GM23248 (cell line): ENCODE results near the gene THADA. TPM values are rescaled to one million over a fixed set of nuclear protein-coding genes. Genes with fewer than 3 reads are reported as not detected.

Source experiments
- DNase-seq: peaks from one replicate; pipeline ENCODE4 v3.0.0-alpha.2; 2015
- H2AFZ ChIP-seq: fragments of 200-600 bp; sonication (generic); 2 replicates; pipeline ENCODE4 v1.6.1; 2016; ENCODE audit warnings: antibody characterized with exemption
- H3F3A ChIP-seq: fragments of 200-600 bp; sonication (generic); 2 replicates; pipeline ENCODE4 v1.6.1; 2016; ENCODE audit warnings: mild to moderate bottlenecking, antibody characterized with exemption, mixed run types; ENCODE audit not compliant: insufficient read depth
- H3K27ac ChIP-seq: fragments of 200-600 bp; sonication (generic); 2 replicates; pipeline ENCODE4 v1.5.1; 2016; ENCODE audit warnings: mild to moderate bottlenecking
- H3K27me3 ChIP-seq: fragments of 200-600 bp; sonication (generic); replicated peaks from 2 replicates; pipeline ENCODE4 v1.6.1; 2016; ENCODE audit warnings: mild to moderate bottlenecking; ENCODE audit not compliant: insufficient read depth
- H3K36me3 ChIP-seq: fragments of 200-600 bp; sonication (generic); 2 replicates; pipeline ENCODE4 v1.6.1; 2016; ENCODE audit warnings: low read depth, mild to moderate bottlenecking
- H3K4me1 ChIP-seq: fragments of 200-600 bp; sonication (generic); 2 replicates; pipeline ENCODE4 v1.6.1; 2016; ENCODE audit warnings: mild to moderate bottlenecking; ENCODE audit not compliant: insufficient read depth
- H3K4me2 ChIP-seq: fragments of 200-600 bp; sonication (generic); one replicate; pipeline ENCODE4 v1.6.1; 2016; ENCODE audit warnings: mild to moderate bottlenecking; ENCODE audit not compliant: unreplicated experiment
- H3K4me3 ChIP-seq: fragments of 200-600 bp; sonication (generic); 2 replicates; pipeline ENCODE4 v1.5.1; 2016; ENCODE audit warnings: mild to moderate bottlenecking
- H3K79me2 ChIP-seq: fragments of 200-600 bp; sonication (generic); 2 replicates; pipeline ENCODE4 v1.6.1; 2016; ENCODE audit warnings: mild to moderate bottlenecking; ENCODE audit not compliant: insufficient read depth
- H3K9ac ChIP-seq: fragments of 200-600 bp; sonication (generic); 2 replicates; pipeline ENCODE4 v1.6.1; 2016; ENCODE audit warnings: mild to moderate bottlenecking
- H3K9me2 ChIP-seq: fragments of 200-600 bp; sonication (generic); 2 replicates; pipeline ENCODE4 v1.6.1; 2016; ENCODE audit warnings: mixed run types, mild to moderate bottlenecking, moderate library complexity; ENCODE audit not compliant: insufficient read depth
- H3K9me3 ChIP-seq: fragments of 200-600 bp; sonication (generic); one replicate; pipeline ENCODE4 v1.6.1; 2017; ENCODE audit warnings: low read depth
- H4K20me1 ChIP-seq: fragments of 200-600 bp; sonication (generic); 2 replicates; pipeline ENCODE4 v1.6.0; 2016; ENCODE audit not compliant: insufficient read depth
- EZH2 ChIP-seq: fragments of 200-600 bp; sonication (generic); IDR thresholded peaks from 2 replicates; pipeline ENCODE4 v1.6.1; 2018; ENCODE audit warnings: antibody characterized with exemption, mild to moderate bottlenecking; ENCODE audit not compliant: insufficient read depth, poor library complexity, severe bottlenecking
- EZH2phosphoT487 ChIP-seq: fragments of 200-600 bp; sonication (generic); IDR thresholded peaks from 2 replicates; pipeline ENCODE4 v1.6.1; 2018; ENCODE audit warnings: antibody characterized with exemption, moderate library complexity, mild to moderate bottlenecking, low read depth; ENCODE audit not compliant: insufficient read depth
- WGBS, 2 experiments: methylation state at CpG; one replicate each; pipeline ENCODE4 v1.1.6; 2015 to 2017; ENCODE audit warnings: low lambda C conversion rate in 2 of 2, low coverage in 1 of 2; ENCODE audit errors: missing lambda C conversion rate in 2 of 2; 5-methylcytosine and 5-hydroxymethylcytosine counted together
- in situ Hi-C: fragments of 300-500 bp; cut with MboI; formaldehyde crosslinking; loops from 2 replicates; pipeline ENCODE4 v1.15.0; 2020
- polyA plus RNA-seq: library from polyadenylated mRNA; unstranded; fragments of >200 nt; fragmentation: Nextera tagmentation; extraction: Ambion mirVana; gene quantifications from 2 replicates; pipeline ENCODE4 v1.2.1, GENCODE V29; 2016
- total RNA-seq: library from RNA; depleted of rRNA; stranded (reverse); fragments of >200 nt; shearing (Covaris generic); gene quantifications from 2 replicates; pipeline ENCODE4 v1.2.3, GENCODE V29; 2014

Gene THADA
- total and polyA plus RNA-seq, 2 experiments from 2014 or later, result 14.1 to 15.8 TPM

GRCh38 chr2:43474273-43474672 lies 121.6 kb downstream of the THADA start:
- no peak overlapping the region for H3K4me3 ChIP-seq
- H4K20me1 ChIP-seq, result no peaks in the 10 kb centered on the region
- TF ChIP-seq EZH2, result no peak
- no peak for TF ChIP-seq EZH2phosphoT487
- H3F3A ChIP-seq, result peaks cover 9% of the 10 kb centered on the region; the same call in 1 of the 2 replicates
- DNase-seq, result no peak
- H3K4me2 ChIP-seq, result no peak overlapping the region
- H3K27me3 ChIP-seq, result no peaks in the 10 kb centered on the region
- no peaks in the 10 kb centered on the region for H3K79me2 ChIP-seq
- in situ Hi-C loops, result no loop called here
- no peaks in the 10 kb centered on the region for H3K9me3 ChIP-seq
- 87 to 88% methylated on average over 5 of the region's 5 CpGs for WGBS, 2 experiments
- H3K9me2 ChIP-seq, result no peaks in the 10 kb centered on the region
- no peak overlapping the region for H2AFZ ChIP-seq
- H3K27ac ChIP-seq, result no peak overlapping the region
- no peak overlapping the region for H3K9ac ChIP-seq
- H3K4me1 ChIP-seq, result peaks cover 18% of the 10 kb centered on the region
- no peaks in the 10 kb centered on the region for H3K36me3 ChIP-seq

- no peak for TF ChIP-seq EZH2phosphoT487
- no peak for TF ChIP-seq EZH2
- H3K4me1 ChIP-seq, result peaks cover 20% of the 10 kb centered on the region
- H3K9ac ChIP-seq, result no peak overlapping the region
- 96 to 99% methylated on average over 8 of the region's 8 CpGs for WGBS, 2 experiments
- H3K4me2 ChIP-seq, result no peak overlapping the region
- H3K9me3 ChIP-seq, result no peaks in the 10 kb centered on the region
- no peak for DNase-seq
- in situ Hi-C loops, result no loop called here
- no peaks in the 10 kb centered on the region for H3K9me2 ChIP-seq
- no peaks in the 10 kb centered on the region for H3K36me3 ChIP-seq
- H3K27me3 ChIP-seq, result no peaks in the 10 kb centered on the region
- no peak overlapping the region for H2AFZ ChIP-seq
- no peaks in the 10 kb centered on the region for H3K79me2 ChIP-seq
- no peak overlapping the region for H3K4me3 ChIP-seq
- peaks cover 12% of the 10 kb centered on the region; the same call in 1 of the 2 replicates for H3F3A ChIP-seq
- H4K20me1 ChIP-seq, result no peaks in the 10 kb centered on the region
- no peak overlapping the region for H3K27ac ChIP-seq
These were observed 122.1 kb downstream of the THADA start for GRCh38 chr2:43473767-43474166.

DNA sequence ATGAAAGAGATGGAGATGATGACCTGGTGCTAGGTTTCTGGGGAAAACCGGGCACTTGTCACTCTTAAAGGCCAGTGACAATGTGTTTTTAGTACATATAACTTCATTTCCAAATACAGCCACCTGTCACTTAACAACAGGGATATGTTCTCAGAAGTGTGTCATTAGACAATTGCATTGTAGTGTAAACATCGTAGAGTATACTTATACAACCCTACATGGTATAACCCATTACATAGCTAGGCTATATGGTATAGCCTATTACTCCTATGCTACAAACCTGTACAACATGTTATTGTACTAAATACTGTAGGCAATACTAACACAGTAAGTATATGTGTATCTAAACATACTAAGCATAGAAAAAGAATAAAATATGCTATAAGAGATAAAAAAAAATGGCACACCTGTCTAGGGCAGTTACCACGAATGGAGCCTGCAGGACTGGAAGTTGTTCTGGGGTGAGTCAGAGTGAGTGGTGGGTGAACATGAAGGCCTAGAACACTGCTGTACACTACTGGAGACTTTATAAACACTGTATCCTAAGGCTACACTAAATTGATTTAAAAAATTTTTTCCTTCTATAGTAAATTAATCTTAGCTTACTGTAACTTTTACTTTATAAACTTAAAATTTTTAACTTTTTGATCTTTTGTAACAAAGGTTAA lies 123.2 kb downstream of the THADA start:
- H3K9ac ChIP-seq, result no peak overlapping the region
- no peak overlapping the region for H2AFZ ChIP-seq
- peaks cover 15% of the 10 kb centered on the region for H3F3A ChIP-seq
- no peaks in the 10 kb centered on the region for H3K9me3 ChIP-seq
- H3K36me3 ChIP-seq, result no peaks in the 10 kb centered on the region
- in situ Hi-C loops, result no loop called here
- no peak overlapping the region for H3K27ac ChIP-seq
- H4K20me1 ChIP-seq, result no peaks in the 10 kb centered on the region
- no peak overlapping the region for H3K4me2 ChIP-seq
- TF ChIP-seq EZH2phosphoT487 (no peak), EZH2 (no peak)
- DNase-seq, result no peak
- peaks cover 20% of the 10 kb centered on the region for H3K4me1 ChIP-seq
- no peak overlapping the region for H3K4me3 ChIP-seq
- no peaks in the 10 kb centered on the region for H3K79me2 ChIP-seq
- 90 to 94% methylated on average over 3 of the region's 3 CpGs for WGBS, 2 experiments
- H3K9me2 ChIP-seq, result no peaks in the 10 kb centered on the region
- H3K27me3 ChIP-seq, result no peaks in the 10 kb centered on the region

DNA sequence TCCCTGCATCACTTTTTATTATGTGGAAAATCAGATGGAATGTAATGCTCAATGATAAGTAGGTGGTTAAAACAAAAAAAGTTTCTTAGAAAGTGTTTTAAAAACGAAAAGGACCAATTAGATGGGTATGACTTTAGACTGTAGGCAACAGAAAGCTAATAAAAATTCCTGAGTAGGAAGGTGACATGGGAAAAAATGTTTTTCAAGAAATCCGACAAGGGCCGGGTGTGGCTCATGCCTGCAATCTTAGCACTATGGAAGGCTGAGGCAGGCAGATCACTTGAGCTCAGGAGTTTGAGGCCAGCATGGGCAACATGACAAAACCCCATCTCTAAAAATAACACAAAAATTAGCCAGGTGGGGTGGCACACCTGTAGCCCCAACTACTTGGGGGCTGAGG lies 126.1 kb downstream of the THADA start:
- Histone ChIP-seq H3K4me1 (peaks cover 30% of the 10 kb centered on the region), H2AFZ (no peak overlapping the region), H3K79me2 (no peaks in the 10 kb centered on the region), H3K27ac (no peak overlapping the region), H3K36me3 (no peaks in the 10 kb centered on the region), H3K4me2 (no peak overlapping the region), H3K9me2 (no peaks in the 10 kb centered on the region), H3K9ac (no peak overlapping the region), H3K27me3 (no peaks in the 10 kb centered on the region), H4K20me1 (no peaks in the 10 kb centered on the region), H3K4me3 (no peak overlapping the region), H3K9me3 (no peaks in the 10 kb centered on the region), H3F3A (peaks cover 27% of the 10 kb centered on the region)
- in situ Hi-C loops, result no loop called here
- no peak for TF ChIP-seq EZH2phosphoT487
- TF ChIP-seq EZH2, result no peak
- 94 to 96% methylated on average over 3 of the region's 3 CpGs for WGBS, 2 experiments
- DNase-seq, result no peak
